Occipital lobe (tissue), 3 donors: ENCODE measurements around the gene SORCS1. TPM values are rescaled to one million over a fixed set of nuclear protein-coding genes. Genes with fewer than 3 reads are reported as not detected.

Experiments used
- DNase-seq: peaks from one replicate; lab custom pipeline; 2025; lab: John Stamatoyannopoulos, UW
- small RNA-seq: library from RNA; depleted of rRNA; stranded (forward); fragments of <200 nt; gene quantifications from one replicate; pipeline ENCODE3, GENCODE V24; 2014
- total RNA-seq: library from RNA; depleted of rRNA; stranded (reverse); fragments of >200 nt; gene quantifications from one replicate; pipeline ENCODE4 v1.2.3, GENCODE V29; 2014

SORCS1 gene
- total RNA-seq, 1 donor from 2014 or later: 40.6 TPM

GRCh38 chr10:106547047-106547635 is 617.4 kb downstream of the SORCS1 start:
- no peak for DNase-seq

- no peak for DNase-seq
Measured at GRCh38 chr10:106542461-106542860, 622.0 kb downstream of the SORCS1 start.

DNA sequence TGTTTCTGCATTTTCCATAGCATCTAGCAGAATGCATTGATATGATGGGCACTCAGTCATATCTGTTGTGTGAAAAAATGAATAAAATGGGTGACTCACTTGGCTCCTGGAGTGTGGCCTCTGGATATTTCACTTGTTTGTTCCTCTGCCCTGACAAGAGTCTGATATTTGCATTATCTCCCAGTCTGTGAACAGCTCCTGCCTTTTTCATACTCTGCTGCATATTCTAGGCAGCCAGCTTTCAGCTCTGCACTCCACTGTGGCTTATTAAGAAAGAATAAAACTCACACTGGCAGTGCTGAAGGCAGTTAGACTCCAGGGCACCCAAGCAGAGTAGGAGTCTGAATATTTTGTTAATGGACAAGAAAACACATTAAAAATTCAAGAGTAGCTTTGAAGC is 623.9 kb downstream of the SORCS1 start:
- no peak for DNase-seq

DNA sequence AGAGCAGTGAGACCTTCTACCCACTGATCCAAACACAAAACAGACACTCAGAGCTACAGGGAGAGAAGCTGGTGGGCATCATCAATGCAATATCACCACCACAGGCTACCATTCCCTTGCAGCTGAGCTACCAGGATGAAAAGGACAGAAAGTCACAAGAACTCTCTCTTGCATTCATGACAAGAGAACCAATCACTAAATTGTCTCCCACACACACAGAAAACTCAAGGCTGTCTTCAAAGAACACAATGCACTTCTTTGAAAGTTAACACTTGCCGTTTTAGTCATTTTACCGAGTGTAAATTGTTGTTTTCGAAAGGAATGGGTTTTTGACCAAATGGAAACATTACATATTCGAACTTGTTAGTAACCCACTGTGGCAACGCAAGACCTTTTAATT is 626.6 kb downstream of the SORCS1 start:
- no peak for DNase-seq

DNA sequence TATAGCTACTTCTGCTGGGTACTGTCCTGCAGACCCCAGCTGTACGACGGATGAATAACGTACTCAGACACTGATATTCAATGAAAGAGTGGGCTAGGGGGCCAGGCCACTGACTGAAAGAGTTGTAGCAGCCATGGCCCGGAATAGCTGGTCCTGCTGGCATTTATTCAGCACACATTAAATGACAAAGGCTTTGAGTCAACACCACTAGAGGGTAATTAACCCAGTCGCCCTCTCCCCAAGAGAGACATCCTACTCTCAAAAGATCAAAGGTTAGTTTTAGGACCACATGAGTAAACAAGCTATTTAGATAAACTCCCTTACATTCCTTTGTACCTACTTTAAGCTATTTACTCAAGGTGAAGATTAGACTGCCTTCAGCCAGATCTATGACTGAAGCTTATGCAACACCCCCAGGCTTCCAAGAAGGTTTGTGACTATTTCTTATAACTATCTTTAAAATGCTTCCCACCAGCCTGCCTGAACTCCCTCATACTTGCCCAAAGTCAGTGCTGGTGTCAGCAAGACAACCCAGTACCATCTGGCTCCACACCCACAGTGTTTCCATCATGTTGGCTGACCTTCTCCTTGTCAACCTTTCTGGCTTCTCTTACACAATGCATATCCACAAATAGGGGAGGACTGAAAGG is 629.1 kb downstream of the SORCS1 start:
- no peak for DNase-seq

DNA sequence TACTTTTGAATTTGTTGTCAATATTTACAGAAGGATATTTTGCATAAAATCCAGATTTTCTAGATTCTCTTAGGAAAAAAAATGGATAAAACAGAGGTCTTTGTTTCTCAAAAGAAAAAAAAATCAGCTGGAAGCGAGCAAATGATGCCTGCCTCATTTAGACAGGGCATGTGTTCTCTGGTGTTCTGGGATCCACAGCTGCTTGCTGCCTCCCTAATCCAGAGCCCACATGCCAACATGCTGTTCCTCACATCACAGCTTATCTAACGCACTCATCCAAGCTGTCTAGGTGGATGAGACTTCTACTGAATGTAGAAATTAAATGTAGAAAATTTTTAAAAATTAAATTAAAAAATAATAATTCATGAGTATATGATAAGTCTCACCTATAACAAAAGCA is 630.1 kb downstream of the SORCS1 start:
- DNase-seq: no peak

DNA sequence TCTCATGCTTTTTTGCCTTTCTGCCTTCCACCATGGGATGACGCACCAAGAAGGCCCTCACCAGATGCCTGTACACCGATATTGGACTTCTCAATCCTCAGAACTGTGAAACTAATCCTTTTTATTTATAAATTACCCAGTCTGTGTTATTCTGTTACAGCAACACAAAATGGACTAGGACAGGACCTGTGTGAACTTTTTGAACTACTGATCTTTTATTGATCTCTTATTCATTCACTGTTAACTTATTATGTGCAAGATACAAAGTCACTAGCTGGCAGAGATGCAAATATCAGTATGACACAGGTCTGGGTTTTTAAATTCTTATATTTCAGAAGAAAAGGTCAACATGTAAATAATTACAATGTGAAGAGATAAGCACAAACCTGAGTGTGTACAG is 635.8 kb downstream of the SORCS1 start:
- DNase-seq: no peak

GRCh38 chr10:106525835-106526234 is 638.7 kb downstream of the SORCS1 start:
- no peak for DNase-seq

Small RNA genes within 50 kb of the gene (small RNA-seq; reads per million reads assigned to genes)
- not detected for gene RNA5SP325
